HL-60 (cell line): ENCODE measurements around the gene FBLN1.

ENCODE experiments used
- CTCF ChIP-seq: IDR thresholded peaks from one replicate; pipeline ENCODE4 v1.5.1; 2011; ENCODE audit warnings: low read length, control low read depth, inconsistent platforms; ENCODE audit not compliant: insufficient read depth
- GABPA ChIP-seq: IDR thresholded peaks from 2 replicates; pipeline ENCODE4 v1.6.1; 2012; ENCODE audit warnings: low read depth
- POLR2AphosphoS5 ChIP-seq: IDR thresholded peaks from 2 replicates; pipeline ENCODE4 v1.6.1; 2012; ENCODE audit warnings: low read depth
- REST ChIP-seq: IDR thresholded peaks from 2 replicates; pipeline ENCODE4 v1.6.1; 2012; ENCODE audit warnings: low read depth; ENCODE audit not compliant: insufficient replicate concordance
- SPI1 ChIP-seq: IDR thresholded peaks from 2 replicates; pipeline ENCODE4 v1.6.1; 2012; ENCODE audit warnings: low read depth, mild to moderate bottlenecking, borderline replicate concordance

- TF ChIP-seq CTCF (no peak), POLR2AphosphoS5 (no peak), GABPA (no peak), SPI1 (no peak), REST (no peak)
These were observed 47.7 kb downstream of the FBLN1 start for GRCh38 chr22:45550416-45550815.
